OCI-LY1 (cell line): Measurements from ENCODE around the gene SLC22A7.

ENCODE experiments used
- H2AFZ ChIP-seq: fragments of 200-600 bp; sonication (generic), shearing (Covaris generic); 2 replicates; pipeline ENCODE4 v1.6.0; 2014; ENCODE audit warnings: antibody characterized with exemption, mild to moderate bottlenecking, low read length
- H3F3A ChIP-seq: fragments of 200-600 bp; sonication (generic), shearing (Covaris generic); 2 replicates; pipeline ENCODE4 v1.6.0; 2014; ENCODE audit warnings: mild to moderate bottlenecking, antibody characterized with exemption, low read length, moderate library complexity; ENCODE audit not compliant: insufficient read depth
- H3K27ac ChIP-seq: fragments of 200-600 bp; sonication (generic); 2 replicates; pipeline ENCODE4 v1.5.1; 2014; ENCODE audit warnings: low read length, mixed run types, mild to moderate bottlenecking, low read depth; ENCODE audit not compliant: poor library complexity, severe bottlenecking
- H3K27me3 ChIP-seq: fragments of 200-600 bp; sonication (generic); 2 replicates; pipeline ENCODE4 v1.6.0; 2014; ENCODE audit warnings: antibody characterized with exemption, mild to moderate bottlenecking, low read length, moderate library complexity; ENCODE audit not compliant: insufficient read depth
- H3K36me3 ChIP-seq: fragments of 200-600 bp; sonication (generic); 2 replicates; pipeline ENCODE4 v1.6.1; 2014; ENCODE audit warnings: mild to moderate bottlenecking, antibody characterized with exemption, low read length, moderate library complexity, mixed read lengths; ENCODE audit not compliant: insufficient read depth
- H3K4me1 ChIP-seq: fragments of 200-600 bp; sonication (generic); 2 replicates; pipeline ENCODE4 v1.5.1; 2014; ENCODE audit warnings: mild to moderate bottlenecking, low read length, moderate library complexity; ENCODE audit not compliant: insufficient read depth, severe bottlenecking
- H3K4me2 ChIP-seq: fragments of 200-600 bp; sonication (generic), shearing (Covaris generic); 2 replicates; pipeline ENCODE4 v1.6.1; 2014; ENCODE audit warnings: low read length
- H3K4me3 ChIP-seq: fragments of 200-600 bp; sonication (generic); 2 replicates; pipeline ENCODE4 v1.5.1; 2014; ENCODE audit warnings: low read length, low read depth, mild to moderate bottlenecking, mixed read lengths; ENCODE audit not compliant: poor library complexity, severe bottlenecking
- H3K79me2 ChIP-seq: fragments of 200-600 bp; shearing (Covaris generic); 2 replicates; pipeline ENCODE4 v1.6.1; 2016; ENCODE audit warnings: mixed run types, low read length, mixed read lengths; ENCODE audit not compliant: insufficient read depth
- H3K9ac ChIP-seq: fragments of 200-600 bp; sonication (generic), shearing (Covaris generic); 2 replicates; pipeline ENCODE4 v1.6.1; 2014; ENCODE audit warnings: mild to moderate bottlenecking, low read length, mixed read lengths
- H3K9me2 ChIP-seq: fragments of 200-600 bp; sonication (generic), shearing (Covaris generic); 2 replicates; pipeline ENCODE4 v1.6.1; 2014; ENCODE audit warnings: low read depth, mild to moderate bottlenecking, low read length, mixed read lengths
- H3K9me3 ChIP-seq: fragments of 200-600 bp; shearing (Covaris generic); 2 replicates; pipeline ENCODE4 v1.6.1; 2014; ENCODE audit warnings: low read length, mixed read lengths
- H4K20me1 ChIP-seq: fragments of 200-600 bp; sonication (generic), shearing (Covaris generic); 2 replicates; pipeline ENCODE4 v1.6.0; 2016; ENCODE audit warnings: mild to moderate bottlenecking, low read length; ENCODE audit not compliant: insufficient read depth
- EZH2 ChIP-seq: fragments of 200-600 bp; sonication (generic), shearing (Covaris generic); IDR thresholded peaks from 2 replicates; pipeline ENCODE4 v1.8.0; 2017; ENCODE audit warnings: borderline replicate concordance, mixed run types, mild to moderate bottlenecking, antibody characterized with exemption, low read length, moderate library complexity, mixed read lengths
- TF ChIP-seq, protein P1 (sequence below): fragments of 200-600 bp; sonication (generic), shearing (Covaris generic); IDR thresholded peaks from 2 replicates; pipeline ENCODE4 v1.5.1; 2017; ENCODE audit warnings: mild to moderate bottlenecking, antibody characterized with exemption, low read length, moderate library complexity, mixed read lengths

SLC22A7 gene

DNA sequence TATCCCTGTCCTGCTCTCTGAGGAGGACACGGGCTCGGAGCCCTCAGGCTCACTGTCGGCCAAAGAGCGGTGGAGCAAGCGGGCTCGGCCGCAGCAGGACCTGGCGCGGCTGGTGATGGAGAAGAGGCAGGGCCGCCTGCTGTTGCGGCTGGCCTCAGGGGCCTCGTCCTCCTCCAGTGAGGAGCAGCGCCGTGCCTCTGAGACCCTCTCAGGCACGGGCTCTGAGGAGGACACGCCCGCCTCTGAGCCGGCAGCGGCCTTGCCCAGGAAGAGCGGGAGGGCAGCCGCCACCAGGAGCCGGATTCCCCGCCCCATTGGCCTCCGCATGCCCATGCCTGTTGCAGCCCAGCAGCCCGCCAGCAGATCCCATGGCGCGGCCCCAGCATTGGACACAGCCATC, 14.2 kb upstream of the SLC22A7 start:
- Histone ChIP-seq H3K79me2 (no peaks in the 10 kb centered on the region), H3K9me2 (no peaks in the 10 kb centered on the region), H3K36me3 (no peaks in the 10 kb centered on the region), H3K27ac (no peak overlapping the region), H3K4me1 (no peaks in the 10 kb centered on the region), H3F3A (no peaks in the 10 kb centered on the region), H4K20me1 (no peaks in the 10 kb centered on the region), H3K4me3 (no peak overlapping the region), H2AFZ (no peak overlapping the region), H3K27me3 (no peaks in the 10 kb centered on the region), H3K4me2 (no peak overlapping the region), H3K9me3 (no peaks in the 10 kb centered on the region), H3K9ac (no peak overlapping the region)
- TF ChIP-seq, protein P1, sequence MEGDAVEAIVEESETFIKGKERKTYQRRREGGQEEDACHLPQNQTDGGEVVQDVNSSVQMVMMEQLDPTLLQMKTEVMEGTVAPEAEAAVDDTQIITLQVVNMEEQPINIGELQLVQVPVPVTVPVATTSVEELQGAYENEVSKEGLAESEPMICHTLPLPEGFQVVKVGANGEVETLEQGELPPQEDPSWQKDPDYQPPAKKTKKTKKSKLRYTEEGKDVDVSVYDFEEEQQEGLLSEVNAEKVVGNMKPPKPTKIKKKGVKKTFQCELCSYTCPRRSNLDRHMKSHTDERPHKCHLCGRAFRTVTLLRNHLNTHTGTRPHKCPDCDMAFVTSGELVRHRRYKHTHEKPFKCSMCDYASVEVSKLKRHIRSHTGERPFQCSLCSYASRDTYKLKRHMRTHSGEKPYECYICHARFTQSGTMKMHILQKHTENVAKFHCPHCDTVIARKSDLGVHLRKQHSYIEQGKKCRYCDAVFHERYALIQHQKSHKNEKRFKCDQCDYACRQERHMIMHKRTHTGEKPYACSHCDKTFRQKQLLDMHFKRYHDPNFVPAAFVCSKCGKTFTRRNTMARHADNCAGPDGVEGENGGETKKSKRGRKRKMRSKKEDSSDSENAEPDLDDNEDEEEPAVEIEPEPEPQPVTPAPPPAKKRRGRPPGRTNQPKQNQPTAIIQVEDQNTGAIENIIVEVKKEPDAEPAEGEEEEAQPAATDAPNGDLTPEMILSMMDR = no peak
- TF ChIP-seq EZH2 = no peak

DNA sequence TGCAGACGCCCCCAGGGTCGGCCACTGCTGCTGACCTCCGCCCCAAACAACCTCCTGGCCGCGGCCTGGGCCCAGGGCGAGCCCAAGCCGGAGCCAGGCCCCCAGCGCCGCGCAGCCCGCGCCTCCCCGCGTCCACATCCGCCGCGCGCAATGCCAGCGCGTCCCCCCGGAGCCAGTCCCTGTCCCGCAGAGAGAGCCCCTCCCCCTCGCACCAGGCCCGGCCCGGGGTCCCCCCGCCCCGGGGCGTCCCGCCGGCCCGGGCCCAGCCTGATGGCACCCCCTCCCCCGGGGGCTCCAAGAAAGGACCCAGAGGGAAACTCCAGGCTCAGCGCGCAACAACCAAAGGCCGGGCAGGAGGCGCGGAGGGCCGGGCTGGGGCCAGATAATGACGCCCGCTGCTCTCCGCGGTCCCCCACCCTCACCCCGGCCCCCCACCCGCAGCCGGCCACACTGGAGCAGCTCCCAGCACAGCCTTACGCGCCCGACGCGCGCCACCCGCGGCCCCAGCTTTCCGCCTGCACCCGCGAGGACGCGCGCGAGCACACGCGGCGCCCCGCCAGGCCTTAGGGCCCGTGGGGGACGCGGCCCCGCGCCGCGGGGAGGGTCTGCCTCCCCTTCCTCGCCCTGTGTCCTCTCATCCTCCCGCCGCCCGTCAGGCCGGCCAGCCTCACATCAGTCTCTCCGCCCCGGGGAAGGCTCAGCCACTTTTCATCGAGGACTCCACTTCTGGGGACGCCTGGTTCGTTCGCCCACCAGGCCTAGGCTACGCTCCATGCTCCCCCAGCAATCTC, 12.9 kb upstream of the SLC22A7 start:
- Histone ChIP-seq H3K4me2 (no peak overlapping the region), H3K4me1 (no peaks in the 10 kb centered on the region), H3K36me3 (no peaks in the 10 kb centered on the region), H3K27me3 (no peaks in the 10 kb centered on the region), H3K79me2 (no peaks in the 10 kb centered on the region), H2AFZ (no peak overlapping the region), H3K4me3 (no peak overlapping the region), H4K20me1 (no peaks in the 10 kb centered on the region), H3K27ac (no peak overlapping the region), H3K9me2 (no peaks in the 10 kb centered on the region), H3K9ac (no peak overlapping the region), H3F3A (no peaks in the 10 kb centered on the region), H3K9me3 (no peaks in the 10 kb centered on the region)
- no peak for TF ChIP-seq EZH2
- TF ChIP-seq, protein P1 = no peak

DNA sequence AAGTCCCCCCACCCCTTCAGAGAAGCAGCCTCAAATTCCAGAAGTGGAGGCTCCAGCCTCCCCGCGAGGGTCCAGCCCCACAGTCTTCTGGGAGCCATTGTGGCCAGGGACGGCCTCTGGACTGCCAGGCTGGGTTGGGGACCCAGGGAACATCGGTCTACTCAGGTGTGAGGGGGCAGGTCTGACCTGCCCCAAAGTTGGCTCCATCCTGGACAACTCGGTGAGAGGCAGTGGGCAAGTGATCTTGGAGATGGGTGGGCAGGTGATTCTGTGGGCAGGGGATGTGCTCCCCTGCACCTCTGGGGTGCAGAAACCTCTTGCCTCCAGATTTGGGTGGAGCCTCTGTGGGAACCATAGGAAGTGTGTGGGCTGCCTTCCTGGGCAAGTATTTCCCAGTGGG, 12.2 kb upstream of the SLC22A7 start:
- H3K27ac ChIP-seq = no peak overlapping the region
- no peaks in the 10 kb centered on the region for H3K4me1 ChIP-seq
- no peaks in the 10 kb centered on the region for H3K9me2 ChIP-seq
- no peaks in the 10 kb centered on the region for H3K36me3 ChIP-seq
- no peak overlapping the region for H3K4me2 ChIP-seq
- H2AFZ ChIP-seq = no peak overlapping the region
- no peak overlapping the region for H3K9ac ChIP-seq
- no peak for TF ChIP-seq EZH2
- TF ChIP-seq, protein P1 = no peak
- no peaks in the 10 kb centered on the region for H3F3A ChIP-seq
- H3K27me3 ChIP-seq = no peaks in the 10 kb centered on the region
- H4K20me1 ChIP-seq = no peaks in the 10 kb centered on the region
- no peaks in the 10 kb centered on the region for H3K9me3 ChIP-seq
- H3K79me2 ChIP-seq = no peaks in the 10 kb centered on the region
- H3K4me3 ChIP-seq = no peak overlapping the region
